ENCODE data around the gene TMC1.

The TMC1 gene

GRCh38 chr9:72687331-72687730 lies 165.9 kb downstream of the TMC1 start:
- DNase-seq = no peak

- no peak for DNase-seq
Observed at GRCh38 chr9:72691671-72692070, 170.3 kb downstream of the TMC1 start.

DNA sequence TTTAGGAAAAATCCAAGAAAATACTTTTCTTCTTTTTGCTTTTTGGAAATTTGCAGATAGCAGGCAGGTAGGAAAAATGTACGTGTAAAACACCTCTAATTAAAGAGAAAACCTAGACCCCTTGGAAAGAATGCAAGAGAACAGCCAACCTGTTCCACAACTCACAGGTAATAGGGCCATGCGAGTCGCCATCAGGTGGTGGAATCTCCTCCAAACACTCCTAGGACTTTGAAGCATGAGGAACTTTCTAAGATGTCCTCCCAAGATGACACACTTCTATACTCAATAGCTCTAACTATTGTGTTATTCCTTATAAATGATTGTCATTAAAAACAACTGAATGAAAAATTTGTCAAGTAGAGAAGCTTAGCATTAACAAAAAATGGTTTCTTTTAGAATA lies 174.0 kb downstream of the TMC1 start:
- DNase-seq = no peak

DNA sequence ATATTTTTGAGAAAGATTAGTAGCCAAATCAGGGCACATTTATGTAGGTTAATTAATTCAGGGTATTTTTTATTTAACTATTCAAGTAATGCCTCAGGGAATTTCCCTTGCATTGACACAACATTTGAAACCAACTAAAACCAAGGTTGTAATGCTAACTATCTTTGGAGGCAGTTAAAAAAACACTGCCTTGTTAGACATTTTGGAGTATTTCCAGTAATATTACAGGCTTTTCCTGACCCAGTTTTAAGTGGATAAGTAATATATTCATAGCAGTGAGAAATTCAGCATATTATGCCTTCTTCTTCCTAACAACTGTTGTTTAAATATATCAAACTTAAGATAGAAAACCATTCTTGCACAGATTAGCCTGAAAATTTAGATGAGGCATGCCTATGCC lies 175.1 kb downstream of the TMC1 start:
- no peak for DNase-seq

DNA sequence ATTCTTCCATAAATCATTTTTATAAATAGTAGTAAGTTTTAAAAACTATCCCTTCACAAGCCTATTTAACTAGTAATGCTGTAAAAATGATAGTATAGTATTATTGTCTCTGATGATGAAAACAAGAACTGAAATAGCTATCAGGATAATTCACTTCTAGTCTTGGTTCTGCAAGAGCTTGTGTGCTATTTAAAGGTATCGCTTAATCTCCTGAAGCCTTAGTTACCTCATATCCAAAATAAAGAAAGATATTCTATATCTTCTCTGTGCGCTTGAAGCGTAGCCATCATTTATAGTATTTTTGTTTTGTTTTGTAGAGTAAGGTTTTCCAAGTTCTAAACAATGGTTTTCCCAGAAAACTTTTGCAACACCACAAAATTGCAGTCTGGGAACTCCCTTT lies 180.1 kb downstream of the TMC1 start:
- no peak for DNase-seq

- no peak for DNase-seq
Observed at GRCh38 chr9:72703574-72703973, 182.2 kb downstream of the TMC1 start.

DNA sequence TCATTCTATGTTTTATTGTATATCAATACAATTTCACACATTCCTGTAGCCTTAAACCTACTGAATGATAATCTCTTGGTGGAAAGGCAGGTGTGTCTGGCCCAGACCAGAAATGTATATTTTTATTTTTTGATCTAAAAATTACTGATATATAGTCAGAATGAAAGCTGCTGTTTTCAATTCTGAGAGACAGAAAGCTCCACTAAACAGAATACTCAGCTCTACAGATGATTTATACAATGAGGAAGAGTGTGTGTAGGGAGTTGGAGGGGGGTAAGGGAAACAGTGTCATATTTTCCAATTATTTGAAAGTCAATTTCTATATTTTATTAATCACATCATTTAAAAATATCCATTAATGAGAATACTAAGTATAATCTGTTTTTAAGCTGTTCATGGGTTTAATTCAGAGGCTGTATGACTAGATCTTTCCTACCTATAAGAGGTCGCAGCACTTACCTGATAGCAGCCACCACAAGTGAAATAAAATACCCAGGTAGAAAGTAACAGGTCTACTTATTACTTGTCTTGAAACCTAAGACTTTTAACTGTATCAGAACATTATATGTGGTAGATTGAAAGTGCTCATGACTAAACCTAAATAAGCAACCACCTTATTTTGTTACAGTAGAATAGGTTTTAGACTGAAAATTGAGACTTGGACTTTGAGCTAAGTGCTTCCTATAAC lies 183.4 kb downstream of the TMC1 start:
- no peak for DNase-seq

GRCh38 chr9:72718503-72718902 lies 197.1 kb downstream of the TMC1 start:
- no peak for DNase-seq

- DNase-seq = no peak
Observed at GRCh38 chr9:72721067-72721466, 199.7 kb downstream of the TMC1 start.

- no peak for DNase-seq
Observed at GRCh38 chr9:72726947-72727346, 205.5 kb downstream of the TMC1 start.

- no peak for DNase-seq
Observed at GRCh38 chr9:72728031-72728770, 206.8 kb downstream of the TMC1 start.

DNA sequence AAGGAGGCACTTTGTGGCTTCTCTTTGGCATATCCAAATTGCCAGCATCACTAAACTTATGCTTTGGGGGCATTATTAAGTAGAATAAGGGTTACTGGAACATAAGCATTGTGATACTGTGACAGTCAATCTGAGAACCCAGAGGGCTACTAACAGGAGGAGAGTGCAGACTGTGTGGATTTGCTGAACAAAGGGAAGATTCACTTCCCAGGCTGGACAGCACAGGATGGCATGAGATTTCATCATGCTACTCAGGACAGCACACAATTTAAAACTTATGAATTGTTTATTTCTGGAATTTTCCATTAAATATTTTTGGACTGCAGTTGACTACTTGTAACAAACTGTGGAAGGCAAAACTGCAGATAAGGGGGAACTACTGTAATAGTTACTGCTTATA lies 212.5 kb downstream of the TMC1 start:
- no peak for DNase-seq

- DNase-seq = no peak
Observed at GRCh38 chr9:72734631-72735030, 213.2 kb downstream of the TMC1 start.

DNA sequence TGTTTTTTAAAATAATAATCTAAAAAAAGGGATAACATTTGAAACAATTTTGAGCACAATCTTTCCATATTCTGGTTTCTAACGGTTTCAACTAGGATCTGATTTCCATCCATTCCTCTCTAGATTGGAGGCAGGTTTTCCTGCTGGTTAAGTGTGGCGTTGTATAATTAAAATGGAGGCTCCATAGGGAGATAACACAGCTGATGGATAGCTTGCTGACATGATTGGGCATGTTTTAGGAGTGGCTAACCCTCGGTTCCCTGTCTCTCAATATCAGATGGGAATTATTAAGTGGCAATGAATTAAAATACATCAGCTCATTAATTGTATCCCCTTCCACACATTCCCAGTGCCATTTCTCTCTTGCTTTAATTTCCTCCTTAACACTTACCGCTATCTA lies 222.4 kb downstream of the TMC1 start:
- DNase-seq = no peak

GRCh38 chr9:72749276-72749675 lies 227.9 kb downstream of the TMC1 start:
- DNase-seq = no peak

- no peak for DNase-seq
Observed at GRCh38 chr9:72751541-72751940, 230.1 kb downstream of the TMC1 start.

DNA sequence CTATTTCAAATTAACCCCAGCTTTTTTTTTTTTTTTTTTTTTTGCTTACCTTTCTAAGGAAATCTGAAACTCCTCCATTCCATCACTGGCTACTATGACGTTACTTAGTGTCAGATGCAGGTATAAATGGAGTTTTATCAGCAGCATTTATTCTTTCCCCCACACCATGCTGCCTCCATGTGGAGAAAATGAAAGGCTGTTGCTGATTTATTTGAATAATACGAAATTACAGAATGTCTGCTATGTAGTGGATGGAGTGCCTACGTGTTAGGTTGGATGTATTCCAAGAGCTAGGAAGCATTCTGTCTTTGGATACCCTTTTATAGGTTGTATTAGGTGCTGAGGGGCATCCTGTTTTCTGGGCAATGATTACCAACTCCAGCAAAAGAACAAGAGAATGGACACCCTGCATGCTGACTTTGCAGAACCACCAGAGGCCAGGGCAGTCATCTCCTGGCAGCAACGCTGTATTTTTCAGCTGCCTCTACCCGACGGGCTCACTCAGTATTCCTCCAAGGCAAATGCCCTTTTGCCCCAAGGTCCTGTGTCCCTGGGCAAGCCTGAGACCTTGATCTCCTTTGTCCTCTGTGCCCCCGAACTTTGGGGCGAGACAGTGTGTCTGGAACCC lies 232.0 kb downstream of the TMC1 start:
- DNase-seq = no peak

DNA sequence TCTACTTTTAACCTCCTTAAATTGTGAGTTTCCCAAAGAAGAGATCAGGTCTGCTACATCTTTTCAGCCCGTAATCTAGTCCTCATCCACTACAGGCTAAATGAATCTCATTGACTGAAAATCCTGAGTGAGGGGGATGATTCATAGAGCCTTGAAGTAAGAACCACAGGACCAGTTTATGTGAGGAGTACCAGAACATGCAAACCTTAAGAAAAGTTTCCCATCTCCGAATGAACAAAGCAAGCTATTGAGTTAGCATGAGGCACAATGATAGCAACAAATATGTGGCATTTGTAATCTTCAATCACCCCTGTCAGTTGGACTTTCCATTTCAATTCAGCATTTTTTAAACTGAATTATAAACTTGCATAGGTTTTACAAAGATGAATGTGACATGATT lies 234.4 kb downstream of the TMC1 start:
- DNase-seq = no peak

DNA sequence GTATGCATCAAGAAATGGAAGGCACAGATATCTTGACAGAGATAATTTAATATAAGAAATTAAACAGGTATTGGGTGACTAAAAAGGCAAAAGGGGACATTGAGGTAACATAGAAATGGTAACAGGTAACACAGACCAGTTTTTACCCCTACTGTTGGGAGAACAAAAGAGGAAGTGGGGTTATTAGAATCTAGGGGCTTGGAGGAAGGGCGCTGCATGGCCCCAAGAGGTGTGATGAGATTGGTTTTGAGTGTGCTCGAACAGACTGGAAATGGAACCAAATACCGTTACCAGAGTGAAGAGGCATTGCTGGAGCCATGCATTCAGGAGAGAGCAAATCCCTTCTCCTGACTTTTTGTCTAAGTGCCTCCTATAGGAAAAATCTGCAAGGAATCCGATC lies 237.5 kb downstream of the TMC1 start:
- DNase-seq = no peak

DNA sequence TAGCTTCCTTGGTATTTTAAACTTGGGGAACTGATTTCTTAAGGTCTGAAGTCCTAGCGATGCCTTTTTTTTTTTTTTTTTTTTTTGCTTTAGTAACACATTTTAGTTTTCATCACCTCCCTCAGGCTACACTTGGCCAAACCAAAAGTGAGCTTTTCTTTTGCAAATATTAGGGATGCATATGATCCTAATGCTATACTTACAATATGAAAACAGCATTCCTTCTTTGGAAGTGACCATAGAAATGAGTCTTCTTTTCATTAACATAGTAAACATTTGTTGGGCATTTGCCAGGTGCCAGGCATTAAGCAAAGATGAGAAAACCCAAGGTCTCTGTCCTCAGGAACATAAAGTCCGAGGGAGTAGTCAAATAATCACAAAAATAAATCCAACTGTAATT lies 241.6 kb downstream of the TMC1 start:
- no peak for DNase-seq

DNA sequence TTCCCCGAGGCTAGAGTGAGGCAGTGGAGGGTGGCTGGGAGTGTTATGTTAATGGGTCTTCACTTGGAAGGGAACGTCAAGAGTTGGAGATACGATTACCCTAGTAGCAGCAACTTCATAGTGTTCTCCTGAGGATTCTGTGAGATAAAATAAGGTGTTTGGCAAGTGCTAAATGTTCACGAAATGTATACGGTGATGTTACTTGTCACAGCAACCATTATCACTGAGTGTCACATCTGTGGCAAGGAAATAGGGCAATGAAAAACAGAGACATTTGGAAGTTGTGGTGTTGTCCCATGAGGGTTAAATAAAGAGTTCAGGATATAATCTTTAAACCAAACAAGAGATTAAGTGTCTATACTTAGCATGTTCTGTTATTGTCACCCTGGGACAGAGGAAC lies 248.1 kb downstream of the TMC1 start:
- no peak for DNase-seq

DNA sequence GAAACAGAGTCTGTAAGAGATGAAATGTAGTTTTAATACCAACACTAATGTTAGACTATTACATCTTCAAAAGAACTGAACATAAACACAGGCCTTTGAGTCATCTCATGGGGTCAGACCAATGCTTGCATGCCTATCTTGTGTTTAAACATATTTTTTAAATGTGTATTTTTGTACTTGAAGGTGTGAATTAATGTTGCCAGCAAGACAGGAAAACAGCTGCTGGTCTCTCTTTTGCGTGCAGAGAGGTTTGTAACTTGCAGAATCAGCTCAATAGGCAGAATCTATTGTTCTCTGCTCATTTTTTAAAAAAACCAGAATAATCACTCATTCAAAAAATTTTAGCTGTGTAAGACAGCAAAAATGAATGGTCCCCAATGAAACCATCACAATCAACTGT lies 251.3 kb downstream of the TMC1 start:
- DNase-seq = no peak

- DNase-seq = no peak
Observed at GRCh38 chr9:72773570-72773969, 252.2 kb downstream of the TMC1 start.

DNA sequence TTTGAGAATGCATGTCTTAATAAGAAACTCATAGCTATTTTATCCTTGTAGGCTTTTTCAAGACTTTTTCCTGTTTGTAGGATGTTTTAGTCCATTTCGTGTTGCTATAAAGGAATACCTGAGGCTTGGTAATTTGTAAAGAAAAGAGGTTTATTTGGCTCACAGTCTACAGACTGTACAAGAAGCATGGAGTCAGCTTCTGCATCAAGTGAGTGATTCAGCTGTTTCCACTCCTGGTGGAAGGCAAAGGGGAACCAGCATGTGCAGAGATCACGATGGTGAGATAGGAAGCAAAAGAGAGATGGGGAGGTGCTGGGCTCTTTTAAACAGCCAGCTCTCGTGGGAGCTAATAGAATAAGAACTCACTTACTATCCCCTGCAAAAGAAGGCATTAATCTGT lies 254.2 kb downstream of the TMC1 start:
- no peak for DNase-seq
